Activated T-helper 1 cell treated with anti-CD3 and anti-CD28 coated beads, Interleukin-2, amount 50 U/mL, for 16 hours (primary cell): Measurements from ENCODE around the gene MSMP.

Experiments used
- DNase-seq, 2 donors: peaks; one replicate each; pipeline ENCODE4 v3.0.0-alpha.2; 2020; ENCODE audit warnings: low read depth in 1 of 2, low spot score in 1 of 2

The MSMP gene

GRCh38 chr9:35771534-35771933 is 17.5 kb upstream of the MSMP start:
- DNase-seq, result no peak

DNA sequence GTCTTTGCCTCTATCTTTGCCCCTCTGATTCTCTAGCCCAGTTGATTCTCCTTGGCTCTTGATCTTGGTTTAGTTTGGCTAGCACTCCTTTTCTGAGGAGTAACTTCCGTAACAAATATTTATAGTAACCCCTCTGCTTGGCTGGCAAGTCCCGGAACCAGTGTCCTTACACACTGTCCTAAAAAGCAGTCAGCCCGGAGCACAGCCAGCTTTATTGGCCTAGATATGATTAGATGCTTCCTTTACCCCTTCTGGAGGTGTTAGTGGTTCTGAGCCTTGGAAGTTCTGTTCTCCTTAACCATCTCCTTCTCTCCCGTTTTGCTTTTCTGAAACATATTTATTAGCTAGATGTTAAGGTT is 17.0 kb upstream of the MSMP start:
- no peak for DNase-seq

DNA sequence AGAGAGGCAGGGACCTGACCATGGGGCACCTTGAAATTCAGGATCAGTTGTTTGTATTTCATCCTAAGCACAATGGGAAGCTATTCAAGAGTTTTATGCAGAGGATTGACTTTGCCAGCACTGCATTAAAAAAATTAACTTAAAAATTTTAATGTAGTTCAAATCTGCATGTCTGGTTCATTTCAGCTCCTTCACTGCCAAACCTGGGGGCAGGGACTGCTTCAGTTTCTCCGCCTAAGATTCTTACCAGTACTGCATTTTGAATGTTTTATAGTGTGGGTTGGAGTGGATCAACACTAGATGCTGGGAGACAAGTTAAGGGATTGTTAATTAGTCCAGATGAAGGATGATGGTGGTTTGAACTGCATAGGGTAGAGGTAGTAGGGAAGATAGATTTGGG is 15.7 kb upstream of the MSMP start:
- DNase-seq, result no peak

DNA sequence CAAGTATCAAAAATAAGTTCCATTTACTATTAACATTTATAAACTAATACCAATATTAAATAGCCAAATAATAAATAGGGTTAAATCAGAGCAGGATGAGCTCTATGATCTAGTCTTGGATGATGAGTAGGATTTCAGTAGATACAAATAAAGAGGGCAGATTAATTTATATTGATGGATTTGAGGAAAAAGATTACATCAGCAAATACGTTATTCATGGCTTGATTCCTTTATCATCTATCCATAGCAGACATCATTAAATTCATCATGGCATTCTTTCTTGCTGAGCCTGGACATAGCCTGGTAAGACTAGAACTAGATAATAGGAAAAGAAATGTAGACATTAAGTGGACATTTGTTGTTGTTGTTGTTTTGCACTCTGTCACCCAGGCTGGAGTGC is 13.4 kb upstream of the MSMP start:
- no peak for DNase-seq

DNA sequence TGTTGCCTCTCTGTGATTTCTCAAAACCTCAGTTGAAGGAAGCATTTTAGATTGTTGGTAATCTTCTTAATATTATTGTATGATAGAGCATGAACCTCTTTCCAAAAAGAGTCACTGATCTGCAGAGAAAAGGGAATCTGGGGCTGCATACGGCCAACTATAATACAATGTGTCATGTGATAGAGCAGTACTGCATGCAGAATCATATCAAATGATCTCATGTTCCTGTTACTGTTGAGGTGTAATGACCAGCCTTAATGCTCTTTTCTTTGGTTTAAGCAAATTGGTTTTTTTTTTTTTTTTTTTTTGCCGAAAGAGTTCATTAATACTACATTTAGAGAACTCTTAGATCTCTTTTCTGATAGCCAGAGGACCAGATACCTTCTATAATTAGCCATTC is 12.9 kb upstream of the MSMP start:
- DNase-seq, result no peak

DNA sequence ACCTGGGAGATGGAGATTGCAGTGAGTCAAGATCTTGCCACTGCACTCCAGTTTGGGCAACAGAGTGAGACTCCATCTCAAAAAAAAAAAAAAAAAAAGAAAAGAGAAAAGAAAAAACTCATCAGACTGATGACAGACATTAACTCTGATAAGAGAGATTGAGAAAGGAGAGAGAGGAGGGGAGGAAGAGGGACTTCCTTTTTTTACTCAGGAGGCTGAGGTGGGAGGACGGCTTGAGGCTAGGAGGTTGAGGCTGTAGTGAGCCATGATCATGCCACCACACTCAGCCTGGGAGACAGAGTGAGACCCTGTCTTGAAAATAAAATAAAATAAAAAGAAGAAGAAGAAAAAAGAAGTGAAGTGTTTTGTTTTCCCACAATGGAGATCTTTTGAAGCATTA is 9.7 kb upstream of the MSMP start:
- no peak for DNase-seq

DNA sequence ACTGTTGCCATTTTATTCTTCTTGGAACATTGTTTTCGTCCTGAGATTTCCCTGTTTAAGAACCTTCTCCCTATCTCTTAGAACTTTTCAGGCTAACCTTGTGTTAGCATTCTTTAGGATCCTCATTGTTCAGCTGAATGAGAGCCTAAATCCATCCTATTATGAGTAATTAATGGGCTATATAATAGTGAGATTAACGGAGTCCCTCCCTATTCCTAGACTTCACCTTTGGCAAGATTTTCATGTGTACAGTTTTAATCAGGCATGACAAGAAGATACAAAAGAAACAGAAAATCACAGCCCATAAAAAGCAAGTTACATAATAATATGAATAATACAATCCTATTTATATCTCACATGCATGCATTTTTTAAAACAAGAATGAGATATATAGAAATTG is 9.1 kb upstream of the MSMP start:
- no peak for DNase-seq

DNA sequence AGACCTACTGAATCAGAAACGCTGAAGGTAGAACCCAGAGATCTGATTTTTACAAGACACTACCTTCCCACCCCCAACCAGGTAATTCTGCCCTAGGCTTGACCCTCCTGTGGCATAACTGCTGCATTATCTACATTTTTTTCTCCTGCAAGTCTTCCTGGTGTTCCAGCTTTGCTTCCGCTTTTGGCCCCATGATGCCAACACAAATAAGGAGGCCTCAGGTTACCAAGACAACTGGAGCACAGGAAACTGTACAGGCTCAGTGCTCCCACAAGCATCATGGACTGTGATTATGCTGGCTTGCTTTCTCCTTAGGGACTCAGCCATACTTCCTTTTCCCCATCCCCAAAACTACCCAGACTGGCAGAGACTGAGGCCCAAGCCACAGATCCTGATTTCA is 6.6 kb upstream of the MSMP start:
- DNase-seq, result no peak

DNA sequence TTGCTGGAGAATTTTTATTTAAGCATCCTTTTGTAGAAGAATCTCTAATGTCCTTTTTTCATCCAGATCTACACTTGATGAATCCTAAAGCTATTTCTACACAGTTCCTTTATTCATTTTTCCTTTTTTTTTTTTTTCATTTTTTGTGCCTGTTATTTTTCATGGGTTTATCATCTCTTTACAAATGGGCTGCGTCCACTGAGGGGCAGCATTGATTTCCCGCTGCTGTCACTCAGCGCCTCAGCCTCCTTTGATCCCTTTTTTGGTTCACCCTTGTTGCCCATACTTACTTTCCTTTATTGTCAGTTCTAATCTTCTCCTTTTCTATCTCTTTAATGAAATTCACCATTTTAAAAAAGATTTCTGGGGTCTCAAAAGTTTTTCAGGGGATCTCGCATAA is 5.7 kb upstream of the MSMP start:
- no peak for DNase-seq

DNA sequence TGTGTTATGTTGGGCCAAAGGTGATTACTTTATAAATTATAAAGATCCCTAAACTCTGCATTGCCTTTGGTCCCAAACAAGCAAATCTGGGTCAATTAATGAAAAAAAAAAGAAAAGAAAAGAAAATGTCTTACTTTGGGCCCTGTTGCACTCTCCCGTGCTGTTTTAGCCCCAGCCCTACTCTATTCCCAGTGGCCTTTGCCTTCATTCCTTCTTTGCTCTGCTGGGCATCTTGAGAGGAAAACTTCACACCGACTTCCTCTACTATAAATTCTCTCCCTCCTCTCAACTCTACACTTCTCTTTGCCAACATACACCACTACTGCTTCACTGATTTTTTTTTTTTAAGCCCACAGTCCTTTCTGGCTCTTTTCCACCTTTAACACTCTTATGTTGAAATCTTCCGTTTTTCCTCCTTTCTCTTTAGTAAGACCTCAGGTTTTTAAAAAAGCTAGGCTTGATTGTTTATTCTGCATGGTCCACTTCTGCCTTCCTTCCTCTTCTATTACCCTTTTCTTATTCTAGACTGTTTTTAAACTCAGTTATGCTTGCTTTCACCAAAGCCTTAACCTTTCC is 4.5 kb upstream of the MSMP start:
- no peak for DNase-seq

DNA sequence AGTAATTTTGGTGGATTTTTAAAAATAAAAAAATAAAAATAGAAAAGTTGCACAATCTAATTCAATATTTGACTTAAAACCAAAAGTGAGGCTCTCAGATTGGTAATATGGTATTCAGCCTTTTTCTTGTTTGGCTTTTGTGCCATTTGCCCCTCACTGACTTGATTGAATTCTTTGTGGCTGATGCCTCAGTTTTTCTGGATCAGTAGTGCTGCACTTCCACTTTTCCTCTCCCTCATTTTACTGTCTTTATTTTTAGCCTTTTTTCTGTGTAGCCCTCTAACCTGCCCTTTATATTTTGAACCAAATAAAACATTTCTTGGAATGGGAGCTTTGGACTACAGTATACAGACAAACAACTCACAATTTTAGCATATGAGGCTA is 3.8 kb upstream of the MSMP start:
- DNase-seq, result no peak

DNA sequence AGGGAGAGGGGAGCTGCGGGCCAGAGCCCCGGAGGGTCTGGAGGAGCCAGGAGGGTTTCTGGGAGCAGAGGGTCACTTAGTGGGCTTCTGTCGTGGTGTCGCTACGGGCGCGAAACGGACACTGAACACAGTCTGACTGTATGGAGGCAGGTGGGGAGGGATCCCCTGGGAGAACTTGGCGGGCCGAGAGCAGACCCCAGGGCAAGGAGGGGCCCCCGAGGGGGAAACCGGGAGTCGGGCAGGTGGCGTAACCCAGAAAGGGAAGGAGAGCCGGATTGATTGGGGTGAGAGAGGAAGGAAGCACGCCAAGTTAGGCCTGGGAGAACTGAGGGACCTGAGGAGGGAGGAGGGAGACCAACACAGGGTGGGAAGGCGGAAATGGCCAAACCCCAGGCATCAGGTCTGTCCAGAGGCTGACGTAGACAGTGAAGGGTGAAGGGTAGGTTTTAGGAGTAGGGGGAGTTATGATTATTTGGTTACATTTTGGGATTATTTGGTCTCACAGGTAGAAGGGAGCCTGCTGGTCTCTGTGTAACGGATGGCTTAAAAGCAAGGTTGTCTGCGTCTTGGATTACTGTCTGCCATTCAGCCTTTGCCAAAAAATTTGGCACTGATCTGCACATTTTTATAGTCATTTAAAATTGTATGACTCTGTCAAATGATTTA is 3.3 kb upstream of the MSMP start:
- DNase-seq, result no peak

DNA sequence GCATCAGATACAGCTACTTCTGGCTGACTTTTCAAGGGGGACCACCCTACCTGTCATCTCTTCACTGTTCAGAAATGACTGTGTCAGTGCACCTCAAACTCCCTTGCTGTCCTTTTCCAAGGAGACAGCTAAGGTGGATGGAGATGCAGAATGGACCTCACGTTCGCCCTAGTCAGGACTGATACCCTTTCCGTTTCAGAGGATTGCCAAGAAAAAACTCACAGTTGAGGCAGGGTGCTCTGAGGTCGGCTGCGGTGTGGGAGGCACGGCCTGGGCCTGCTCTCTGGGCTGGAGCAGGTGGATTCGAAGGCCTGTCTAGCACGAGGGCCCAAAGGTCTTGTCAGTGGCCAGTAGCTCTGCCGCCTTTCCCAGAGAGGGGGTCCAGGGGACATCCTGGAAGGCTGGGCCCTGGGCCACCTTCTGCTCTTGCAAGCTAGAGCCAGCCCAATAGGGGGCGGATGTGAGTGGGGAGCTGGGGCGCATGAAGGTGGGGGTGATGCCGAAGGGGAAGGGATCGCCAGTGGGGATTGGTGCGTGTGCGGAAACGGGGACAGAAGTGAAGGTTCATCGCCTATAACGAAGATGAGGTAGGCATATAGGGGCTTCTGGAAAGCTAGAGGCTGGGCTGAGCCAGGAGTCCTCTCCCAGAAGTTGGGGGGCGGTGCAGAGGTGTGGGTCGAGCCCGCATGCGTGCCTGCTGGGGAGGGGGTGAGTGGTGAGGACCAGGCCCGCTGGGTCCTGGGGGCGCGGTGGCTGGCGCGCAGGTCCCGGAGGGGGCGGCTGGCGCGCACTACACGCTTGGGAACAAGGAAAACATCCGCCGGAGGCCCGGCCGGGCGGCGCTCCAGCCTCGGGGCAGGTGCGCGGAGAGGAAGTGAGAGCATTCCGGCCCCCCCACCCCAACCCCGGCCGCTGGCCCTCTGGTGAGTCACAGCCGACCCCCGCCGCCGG is 2.5 kb upstream of the MSMP start:
- DNase-seq, result peak; percentile 43 to 59

- no peak for DNase-seq
Observed at GRCh38 chr9:35755071-35755470, 995 bp upstream of the MSMP start.

GRCh38 chr9:35753466-35753865 is 610 bp downstream of the MSMP start:
- no peak for DNase-seq

- DNase-seq, result no peak
Observed at GRCh38 chr9:35750256-35750531, 3.9 kb downstream of the MSMP start.

- DNase-seq, result no peak
Observed at GRCh38 chr9:35749515-35750255, 4.4 kb downstream of the MSMP start.

DNA sequence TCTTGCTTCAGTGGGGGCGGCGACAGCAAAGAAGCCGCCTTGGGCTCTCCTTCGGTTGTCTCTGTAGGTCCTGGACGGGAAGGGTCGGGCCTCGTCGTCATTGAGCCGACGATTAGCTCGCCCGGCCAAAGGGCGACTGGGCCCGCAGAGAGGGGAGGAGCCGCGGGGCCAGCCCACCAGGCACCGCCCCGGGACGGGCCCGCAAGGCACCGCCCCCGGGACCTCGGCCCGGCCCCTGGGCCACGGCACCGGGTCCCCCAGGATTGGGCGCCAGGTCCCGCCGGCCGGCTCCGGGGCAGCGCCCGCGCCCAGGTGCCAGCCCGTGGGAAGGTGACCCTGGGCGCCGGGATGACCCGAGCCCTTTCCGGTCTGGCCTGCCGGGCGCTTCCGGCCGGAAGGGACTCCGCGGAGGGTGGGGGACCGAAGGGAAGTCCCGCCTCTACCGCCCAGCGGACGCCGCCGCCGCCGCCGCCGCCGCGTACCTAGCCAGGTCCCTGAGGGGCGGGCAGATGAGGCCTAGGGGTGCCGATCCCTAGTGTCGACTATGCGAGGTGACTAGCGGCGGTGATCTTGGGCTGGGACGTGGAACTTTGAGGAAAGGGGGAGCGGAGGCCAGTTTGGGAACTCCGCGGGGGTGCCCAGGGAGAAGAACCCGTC is 5.1 kb downstream of the MSMP start, which contains the start of the genes GBA2 and RGP1:
Gene GBA2, minus strand, starts transcription at position 371 of the 657 bp plus-strand sequence. CDS start 524 bp downstream, outside the sequence.
Gene RGP1, plus strand, starts transcription at position 430 of the 657 bp plus-strand sequence. CDS start 469 bp downstream, outside the sequence.
- DNase-seq, result peak; percentile 37 to 55

DNA sequence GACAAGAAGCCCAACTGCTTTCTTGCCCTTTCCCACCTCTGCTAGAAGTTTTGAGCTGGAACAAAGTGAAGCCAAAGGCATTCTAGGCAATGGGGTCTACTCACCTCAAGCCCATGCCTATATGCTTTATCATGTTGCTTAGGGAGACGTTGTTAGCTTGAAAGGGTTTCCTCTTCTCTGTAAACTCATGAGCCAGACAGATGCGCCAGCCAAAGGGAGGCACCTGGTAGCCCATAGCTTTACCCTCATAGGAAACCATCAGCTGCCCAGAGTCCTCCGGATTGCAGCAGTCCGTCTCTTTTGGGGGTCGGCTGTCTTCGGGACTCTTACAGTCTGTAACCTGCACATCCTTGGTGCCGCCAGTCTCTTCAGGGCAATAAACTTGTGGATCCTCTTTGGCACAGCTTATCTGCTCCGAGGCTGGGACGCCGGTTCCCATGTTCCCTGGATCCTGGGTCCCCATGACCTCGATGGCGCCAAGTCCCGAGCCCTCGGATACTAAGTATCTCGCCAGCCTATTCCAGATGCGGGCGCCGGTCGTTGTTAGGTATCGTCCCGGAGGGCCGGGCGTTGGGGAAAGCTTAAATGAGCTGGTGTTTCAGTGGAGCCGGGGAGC is 5.7 kb downstream of the MSMP start:
- DNase-seq, result no peak

GRCh38 chr9:35746583-35746982 is 7.5 kb downstream of the MSMP start:
- DNase-seq, result no peak

DNA sequence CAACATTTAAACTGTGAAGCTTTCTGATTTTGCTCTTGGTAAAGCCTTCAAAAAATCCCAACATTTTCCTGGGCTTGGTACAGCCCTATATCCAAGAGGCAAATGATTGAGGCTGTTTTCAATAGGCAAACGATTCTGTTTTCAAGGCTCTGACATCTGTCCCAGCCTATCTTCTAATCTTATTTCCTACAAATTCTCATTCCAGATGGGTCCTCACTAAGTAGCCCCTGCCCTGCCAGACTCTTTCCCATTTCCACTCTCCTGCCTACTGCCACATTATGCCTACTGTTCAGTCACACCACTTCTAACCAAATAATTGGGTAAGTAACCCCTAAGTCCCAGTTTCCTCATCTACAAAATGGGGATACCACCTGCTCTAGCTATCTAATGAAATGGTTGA is 8.5 kb downstream of the MSMP start:
- DNase-seq, result no peak
